ENCODE results near the gene TENM3.

Gene TENM3

DNA sequence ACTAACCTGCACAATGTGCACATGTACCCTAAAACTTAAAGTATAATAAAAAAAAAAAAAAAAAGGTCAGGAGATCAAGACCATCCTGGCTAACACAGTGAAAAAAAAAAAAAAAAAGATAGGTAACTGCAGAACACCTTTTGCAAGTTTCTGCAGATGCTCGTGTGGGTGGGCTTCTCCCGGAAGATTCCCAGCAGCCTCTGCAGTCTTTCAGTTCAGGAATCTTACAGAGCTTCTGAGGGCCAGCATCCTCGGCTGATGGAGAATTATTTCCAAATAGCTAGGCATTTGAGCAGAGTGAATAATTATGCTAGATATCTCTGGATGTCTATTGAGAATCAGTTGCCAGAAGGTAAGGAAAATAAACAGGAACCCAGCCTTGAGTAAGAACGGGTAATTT lies 373.3 kb downstream of the TENM3 start:
- CTCF ChIA-PET: interaction anchor here (3.5 kb wide), 1 partner anchor 11 kb away, joined by 14 read pairs; no protein-coding TSS in a partner anchor
- DNase-seq (ENCODE audit: extremely low spot score): no peak
- POLR2A ChIA-PET: no interaction called here
- TF ChIP-seq, protein P1, sequence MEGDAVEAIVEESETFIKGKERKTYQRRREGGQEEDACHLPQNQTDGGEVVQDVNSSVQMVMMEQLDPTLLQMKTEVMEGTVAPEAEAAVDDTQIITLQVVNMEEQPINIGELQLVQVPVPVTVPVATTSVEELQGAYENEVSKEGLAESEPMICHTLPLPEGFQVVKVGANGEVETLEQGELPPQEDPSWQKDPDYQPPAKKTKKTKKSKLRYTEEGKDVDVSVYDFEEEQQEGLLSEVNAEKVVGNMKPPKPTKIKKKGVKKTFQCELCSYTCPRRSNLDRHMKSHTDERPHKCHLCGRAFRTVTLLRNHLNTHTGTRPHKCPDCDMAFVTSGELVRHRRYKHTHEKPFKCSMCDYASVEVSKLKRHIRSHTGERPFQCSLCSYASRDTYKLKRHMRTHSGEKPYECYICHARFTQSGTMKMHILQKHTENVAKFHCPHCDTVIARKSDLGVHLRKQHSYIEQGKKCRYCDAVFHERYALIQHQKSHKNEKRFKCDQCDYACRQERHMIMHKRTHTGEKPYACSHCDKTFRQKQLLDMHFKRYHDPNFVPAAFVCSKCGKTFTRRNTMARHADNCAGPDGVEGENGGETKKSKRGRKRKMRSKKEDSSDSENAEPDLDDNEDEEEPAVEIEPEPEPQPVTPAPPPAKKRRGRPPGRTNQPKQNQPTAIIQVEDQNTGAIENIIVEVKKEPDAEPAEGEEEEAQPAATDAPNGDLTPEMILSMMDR (IDR thresholded peaks at IDR 0.05; ENCODE audit: control extremely low read depth, extremely low read depth, low read depth, missing control alignments): no peak

DNA sequence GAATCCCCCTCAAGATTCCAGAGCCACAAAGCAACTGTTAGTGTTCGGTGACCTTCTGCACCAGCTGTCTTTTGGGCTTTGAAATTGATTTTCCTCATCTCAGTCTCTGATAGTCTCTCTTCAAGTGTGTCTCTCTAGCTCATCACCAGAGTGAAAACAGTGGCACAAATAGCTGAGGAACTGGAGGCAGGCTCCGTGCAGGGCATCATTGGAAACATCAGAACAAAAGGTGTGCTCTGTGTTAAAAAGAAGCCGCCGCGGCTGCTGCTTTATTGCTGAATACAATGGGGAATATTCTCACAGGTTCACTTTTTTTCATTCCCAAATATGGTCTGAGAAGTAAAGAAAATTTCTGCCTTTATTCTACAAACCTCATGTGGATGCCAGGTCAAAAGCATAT lies 376.5 kb downstream of the TENM3 start:
- ChIA-PET CTCF (interaction anchor here (0.7 to 1.0 kb wide), 2 partner anchors 15 to 17 kb away, joined by 3 read pairs; no protein-coding TSS in a partner anchor), POLR2A (no interaction called here)
- TF ChIP-seq, protein P1 (IDR thresholded peaks at IDR 0.05; ENCODE audit: control extremely low read depth, extremely low read depth, low read depth, missing control alignments): no peak
- DNase-seq (ENCODE audit: extremely low spot score): no peak

DNA sequence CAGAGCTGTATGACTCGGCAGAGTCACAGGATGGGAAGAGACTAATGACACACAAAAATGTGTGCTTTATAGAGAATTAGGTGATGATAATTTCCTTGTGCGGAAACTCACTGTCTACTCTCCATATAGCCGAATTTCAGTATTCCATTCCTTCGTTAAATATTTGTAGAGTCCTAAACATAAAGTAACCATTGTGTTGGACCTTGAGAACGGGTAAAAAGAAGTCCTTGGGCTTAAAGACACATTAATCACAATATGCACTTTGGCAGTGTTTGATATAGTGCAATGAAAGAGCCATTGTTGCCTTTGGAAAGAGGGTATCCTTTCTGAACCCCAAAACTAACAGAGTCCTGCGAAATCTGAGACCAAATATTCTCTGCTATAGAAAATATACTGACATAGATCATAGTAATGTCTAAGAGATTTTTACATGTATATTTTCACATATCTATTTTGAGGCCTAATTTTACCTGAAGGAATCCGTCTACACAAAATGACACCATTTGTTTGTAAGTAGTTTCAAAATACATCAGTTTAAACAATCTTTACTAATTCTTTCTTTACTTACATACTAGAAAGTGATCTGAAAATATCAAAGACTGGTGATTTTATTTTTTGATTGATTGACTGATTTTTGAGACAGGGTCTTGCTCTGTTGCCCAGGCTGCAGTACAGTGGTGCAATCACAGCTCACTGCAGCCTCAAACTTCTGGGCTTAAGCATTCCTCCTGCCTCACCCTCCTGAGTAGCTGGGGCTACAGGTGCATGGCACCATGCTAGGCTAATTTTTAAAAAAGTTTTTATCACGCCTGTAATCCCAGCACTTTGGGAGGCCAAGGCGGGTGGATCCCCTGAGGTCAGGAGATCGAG lies 377.1 kb downstream of the TENM3 start:
- ChIA-PET POLR2A (no interaction called here), CTCF (interaction anchor here (0.7 to 1.0 kb wide), 2 partner anchors 14 to 18 kb away, joined by 3 read pairs; no protein-coding TSS in a partner anchor)
- TF ChIP-seq, protein P1 (IDR thresholded peaks at IDR 0.05; ENCODE audit: control extremely low read depth, extremely low read depth, low read depth, missing control alignments): no peak
- no peak for DNase-seq (ENCODE audit: extremely low spot score)

DNA sequence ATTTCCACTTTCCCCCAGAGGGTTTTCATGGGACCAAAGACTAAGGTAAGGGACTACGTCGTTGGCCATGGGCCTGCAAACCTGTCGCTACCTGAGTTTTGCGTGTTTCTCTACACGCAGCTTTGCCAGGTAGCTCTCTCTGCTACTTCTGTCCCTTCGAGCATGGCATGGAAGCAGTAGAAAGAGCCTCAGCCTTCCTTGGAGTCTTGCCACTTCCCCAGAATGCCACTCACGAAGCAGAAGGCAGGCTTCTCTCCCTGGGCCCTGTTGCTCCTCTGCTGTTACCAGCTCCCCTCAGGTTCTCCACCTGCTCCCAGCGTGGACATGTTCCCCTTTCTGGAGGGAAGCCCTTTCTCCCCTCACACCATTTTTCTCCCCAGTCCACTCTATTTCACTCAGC lies 381.1 kb downstream of the TENM3 start:
- no peak for DNase-seq (ENCODE audit: extremely low spot score)
- POLR2A ChIA-PET: no interaction called here
- TF ChIP-seq, protein P1 (IDR thresholded peaks at IDR 0.05; ENCODE audit: control extremely low read depth, extremely low read depth, low read depth, missing control alignments): no peak
- CTCF ChIA-PET: interaction anchor here (1.3 kb wide), 1 partner anchor 11 kb away, joined by 4 read pairs; no protein-coding TSS in a partner anchor

DNA sequence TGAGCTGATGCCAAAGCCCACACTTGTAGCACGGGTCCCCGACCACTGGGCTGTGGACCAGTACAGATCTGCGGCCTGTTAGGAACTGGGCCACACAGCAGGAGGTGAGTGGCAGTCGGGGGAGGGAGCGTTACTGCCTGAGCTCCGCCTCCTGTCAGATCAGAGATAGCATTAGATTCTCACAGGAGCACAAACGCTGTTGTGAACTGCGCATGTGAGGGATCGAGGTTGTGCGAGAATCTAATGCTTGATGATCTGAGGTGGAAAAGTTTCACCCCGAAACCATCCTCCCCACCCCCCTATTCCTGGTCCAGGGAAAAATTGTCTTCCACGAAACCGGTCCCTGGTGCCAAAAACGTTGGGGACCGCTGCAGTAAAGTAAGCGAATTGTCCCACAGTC lies 382.0 kb downstream of the TENM3 start:
- CTCF ChIA-PET: interaction anchor here (1.3 kb wide), 1 partner anchor 12 kb away, joined by 4 read pairs; no protein-coding TSS in a partner anchor
- no peak for DNase-seq (ENCODE audit: extremely low spot score)
- POLR2A ChIA-PET: no interaction called here
- TF ChIP-seq, protein P1 (IDR thresholded peaks at IDR 0.05; ENCODE audit: control extremely low read depth, extremely low read depth, low read depth, missing control alignments): no peak

DNA sequence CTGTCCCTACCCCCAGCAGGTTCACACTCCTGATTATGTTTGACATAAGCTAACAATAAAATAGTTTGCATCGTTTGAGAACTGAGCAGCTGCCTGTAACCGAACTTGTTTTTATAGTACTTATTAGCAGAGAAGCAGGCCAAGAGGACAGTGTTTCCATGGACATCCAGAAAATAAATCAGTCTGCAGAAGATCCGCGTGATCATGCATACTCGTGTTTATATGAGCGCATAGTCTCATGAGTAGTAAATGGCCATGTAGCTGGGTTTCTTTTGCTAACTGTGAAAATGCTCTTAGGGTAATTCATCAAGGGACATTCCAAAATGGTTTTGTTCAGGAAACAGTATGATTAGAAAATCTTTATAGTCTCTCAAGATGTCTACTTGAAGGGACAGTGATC lies 384.8 kb downstream of the TENM3 start:
- TF ChIP-seq, protein P1 (IDR thresholded peaks at IDR 0.05; ENCODE audit: control extremely low read depth, extremely low read depth, low read depth, missing control alignments): no peak
- POLR2A ChIA-PET: no interaction called here
- no peak for DNase-seq (ENCODE audit: extremely low spot score)
- CTCF ChIA-PET: no interaction called here

All from GM10248 (cell line).